CD14-positive monocyte (primary cell): ENCODE data around the gene SUOX. TPM values are rescaled to one million over a fixed set of nuclear protein-coding genes. Genes with fewer than 3 reads are reported as not detected.

Experiments
- DNase-seq, 3 donors: peaks; one replicate each; pipeline ENCODE4 v3.0.0-alpha.2; 2011 to 2022
- H2AFZ ChIP-seq: 2 replicates; pipeline ENCODE4 v1.6.0; 2012; ENCODE audit warnings: mild to moderate bottlenecking, low read depth, low read length, inconsistent platforms; ENCODE audit not compliant: insufficient read depth, poor library complexity, severe bottlenecking
- H3K27ac ChIP-seq, 2 donors: 1 replicate in 1 of 2; 2 replicates in 1 of 2; pipeline ENCODE4 v1.5.1; 2012 to 2013; ENCODE audit warnings: low read length in 2 of 2, control low read depth in 1 of 2, inconsistent platforms in 1 of 2, low read depth in 1 of 2, mild to moderate bottlenecking in 1 of 2
- H3K27me3 ChIP-seq, 2 donors: one replicate each; pipeline versions ENCODE4 v1.6.0 to v1.6.1; 2011 to 2013; ENCODE audit warnings: low read length in 2 of 2; ENCODE audit not compliant: control insufficient read depth in 2 of 2, insufficient read depth in 2 of 2
- H3K36me3 ChIP-seq, 2 donors: replicated peaks in 1 of 2; 1 replicate in 1 of 2; 2 replicates in 1 of 2; pipeline versions ENCODE4 v1.5.1 to v1.6.1; 2012 to 2013; ENCODE audit warnings: low read length in 2 of 2, control low read depth in 1 of 2, inconsistent platforms in 1 of 2, mild to moderate bottlenecking in 1 of 2; ENCODE audit not compliant: insufficient read depth in 2 of 2, control insufficient read depth in 1 of 2
- H3K4me1 ChIP-seq, 2 donors: 1 replicate in 1 of 2; 2 replicates in 1 of 2; pipeline versions ENCODE4 v1.5.1 to v1.6.1; 2012 to 2013; ENCODE audit warnings: low read length in 2 of 2, control low read depth in 1 of 2, inconsistent platforms in 1 of 2, mild to moderate bottlenecking in 1 of 2, moderate library complexity in 1 of 2; ENCODE audit not compliant: insufficient read depth in 2 of 2, control insufficient read depth in 1 of 2
- H3K4me2 ChIP-seq: replicated peaks from 2 replicates; pipeline ENCODE3; 2012; ENCODE audit warnings: low read length, moderate library complexity, mild to moderate bottlenecking; ENCODE audit not compliant: poor library complexity, severe bottlenecking; ENCODE audit errors: extremely low read depth
- H3K4me3 ChIP-seq, 3 experiments: fragments of 200-600 bp in 1 of 3; sonication (generic) in 1 of 3; replicated peaks in 1 of 3; 1 replicate in 2 of 3; 2 replicates in 1 of 3; pipeline ENCODE4 v1.5.1; 2011 to 2013; ENCODE audit warnings: low read length in 3 of 3, mild to moderate bottlenecking in 3 of 3, control low read depth in 2 of 3, low read depth in 2 of 3, inconsistent platforms in 1 of 3, moderate library complexity in 1 of 3
- H3K79me2 ChIP-seq: 2 replicates; pipeline ENCODE4 v1.6.0; 2012; ENCODE audit warnings: mild to moderate bottlenecking, control low read depth, inconsistent platforms, low read length, moderate library complexity; ENCODE audit not compliant: insufficient read depth
- H3K9ac ChIP-seq: 2 replicates; pipeline ENCODE4 v1.6.0; 2017; ENCODE audit warnings: low read length, mild to moderate bottlenecking; ENCODE audit not compliant: insufficient read depth, poor library complexity, severe bottlenecking
- H3K9me3 ChIP-seq, 2 donors: replicated peaks in 1 of 2; 1 replicate in 1 of 2; 2 replicates in 1 of 2; pipeline versions ENCODE4 v1.5.1 to v1.6.1; 2012 to 2013; ENCODE audit warnings: low read length in 2 of 2, control low read depth in 1 of 2; ENCODE audit not compliant: control insufficient read depth in 1 of 2, insufficient read depth in 1 of 2
- H4K20me1 ChIP-seq: 2 replicates; pipeline ENCODE4 v1.6.0; 2012; ENCODE audit warnings: mild to moderate bottlenecking, low read length, control low read depth, moderate library complexity; ENCODE audit not compliant: insufficient read depth
- H3K27ac Mint-ChIP-seq, 7 donors: one replicate each; pipeline ENCODE4 v1.8.0; 2020; ENCODE audit warnings: mild to moderate bottlenecking in 7 of 7, mixed read lengths in 7 of 7, moderate library complexity in 6 of 7, inconsistent platforms in 2 of 7
- H3K27me3 Mint-ChIP-seq, 3 donors: one replicate each; pipeline ENCODE4 v1.8.0; 2021 to 2022; ENCODE audit warnings: low read depth in 3 of 3, mild to moderate bottlenecking in 3 of 3, mixed read lengths in 3 of 3, moderate library complexity in 3 of 3, inconsistent platforms in 1 of 3
- H3K36me3 Mint-ChIP-seq, 2 donors: one replicate each; pipeline ENCODE4 v1.8.0; 2020; ENCODE audit warnings: mixed read lengths in 2 of 2, inconsistent platforms in 1 of 2, mild to moderate bottlenecking in 1 of 2
- H3K4me1 Mint-ChIP-seq: one replicate; pipeline ENCODE4 v1.8.0; 2020; ENCODE audit warnings: mild to moderate bottlenecking, mixed read lengths
- H3K4me3 Mint-ChIP-seq, 2 donors: one replicate each; pipeline ENCODE4 v1.8.0; 2020; ENCODE audit warnings: mild to moderate bottlenecking in 2 of 2, mixed read lengths in 2 of 2, moderate library complexity in 1 of 2
- H3K9me3 Mint-ChIP-seq, 7 donors: one replicate each; pipeline ENCODE4 v1.8.0; 2020 to 2022; ENCODE audit warnings: mixed read lengths in 7 of 7, mild to moderate bottlenecking in 6 of 7, moderate library complexity in 6 of 7, inconsistent platforms in 2 of 7
- CTCF ChIP-seq: fragments of 200-600 bp; IDR thresholded peaks from one replicate; pipeline ENCODE4 v1.8.0; 2022; ENCODE audit warnings: antibody characterized with exemption, mild to moderate bottlenecking
- WGBS: methylation state at CpG from one replicate; pipeline ENCODE4 v1.1.5; 2013; ENCODE audit warnings: missing lambda C conversion rate; ENCODE audit not compliant: insufficient coverage; 5-methylcytosine and 5-hydroxymethylcytosine counted together
- intact Hi-C, 2 donors: fragments of 100-400 bp; cut with micrococcal nuclease; formaldehyde crosslinking; loops; one replicate each; pipeline versions ENCODE4 v1.15.0 to v1.15.1; 2023
- polyA plus RNA-seq, 3 donors: library from polyadenylated mRNA; depleted of rRNA in 1 of 3; unstranded in 2 of 3; stranded (reverse) in 1 of 3; fragments of 300-500 nt in 2 of 3; fragments of >200 nt in 1 of 3; fragmentation: Illumina TruSeq in 2 of 3; gene quantifications; 1 replicate in 2 of 3; 2 replicates in 1 of 3; pipeline ENCODE4 v1.2.3, GENCODE V29; 2012 to 2021

The SUOX gene
- polyA plus RNA-seq, 3 donors: 9.7 to 17.1 (median 14.4) TPM

- Histone ChIP-seq H3K4me2 (no peak overlapping the region), H3K9me3 (no peaks in the 10 kb centered on the region), H3K9ac (no peak overlapping the region), H3K36me3 (peaks cover 0 to 7% of the 10 kb centered on the region in 2 donors), H2AFZ (no peak overlapping the region), H3K4me3 (no peak overlapping the region), H3K27ac (no peak overlapping the region), H3K79me2 (no peaks in the 10 kb centered on the region), H4K20me1 (no peaks in the 10 kb centered on the region), H3K4me1 (peaks cover 20 to 23% of the 10 kb centered on the region in 2 donors), H3K27me3 (no peaks in the 10 kb centered on the region)
- no CpG with 5 or more reads among the region's 4 CpGs for WGBS
- H3K9me3 Mint-ChIP-seq: no peaks in the 10 kb centered on the region
- intact Hi-C loops: no loop called here
- no peak for DNase-seq
- H3K4me1 Mint-ChIP-seq: peaks cover 20% of the 10 kb centered on the region
- peaks cover 11 to 15% of the 10 kb centered on the region in 2 donors for H3K36me3 Mint-ChIP-seq
- no peak overlapping the region for H3K4me3 Mint-ChIP-seq
- no peak for TF ChIP-seq CTCF
- H3K27me3 Mint-ChIP-seq: peaks cover 0 to 4% (median 3%) of the 10 kb centered on the region in 3 donors
- H3K27ac Mint-ChIP-seq: no peak overlapping the region
Measured at GRCh38 chr12:56017181-56017580, 20.1 kb downstream of the SUOX start.

GRCh38 chr12:56018356-56018755, 21.3 kb downstream of the SUOX start:
- Histone ChIP-seq H3K79me2 (no peaks in the 10 kb centered on the region), H3K4me1 (peaks cover 20 to 27% of the 10 kb centered on the region in 2 donors), H4K20me1 (no peaks in the 10 kb centered on the region), H3K27ac (no peak overlapping the region), H3K9me3 (no peaks in the 10 kb centered on the region), H3K27me3 (no peaks in the 10 kb centered on the region), H3K4me3 (no peak overlapping the region), H3K9ac (no peak overlapping the region), H2AFZ (no peak overlapping the region), H3K36me3 (peaks cover 0 to 7% of the 10 kb centered on the region in 2 donors), H3K4me2 (no peak overlapping the region)
- no peak for TF ChIP-seq CTCF
- Mint-ChIP-seq H3K36me3 (peaks cover 11 to 14% of the 10 kb centered on the region in 2 donors), H3K27me3 (peaks cover 0 to 4% (median 3%) of the 10 kb centered on the region in 3 donors), H3K9me3 (no peaks in the 10 kb centered on the region), H3K4me1 (peaks cover 23% of the 10 kb centered on the region), H3K27ac (no peak overlapping the region), H3K4me3 (no peak overlapping the region)
- WGBS: 100% methylated on average over 1 of the region's 1 CpG
- intact Hi-C loops: no loop called here
- DNase-seq: no peak
